ENCODE data around the gene NCAPG.

DNA sequence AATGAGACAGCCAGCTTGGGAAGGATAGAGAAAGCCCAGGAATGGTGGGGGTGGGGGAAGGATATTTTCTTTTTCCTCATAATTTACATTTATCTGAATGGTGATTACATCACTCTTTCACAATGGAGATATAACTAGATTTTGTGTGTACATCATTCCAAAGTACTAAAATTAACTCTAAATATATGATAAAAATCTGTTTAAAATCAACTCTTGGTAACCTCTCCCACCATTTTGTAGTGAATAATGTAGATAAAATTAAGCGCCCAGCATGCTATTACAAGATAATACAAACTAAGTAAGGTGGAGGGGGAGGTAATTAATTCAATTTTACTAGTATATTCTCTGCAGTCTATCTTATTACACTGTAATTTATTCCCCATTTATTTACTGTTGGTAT, 78.9 kb downstream of the NCAPG start:
- TF ChIP-seq CTCF (IDR thresholded peaks at IDR 0.05 in 8 of 11, conservative IDR thresholded peaks at IDR 0.05 in 3 of 11) (no peak), POLR2A (IDR thresholded peaks at IDR 0.05) (no peak)

All from spleen (tissue), 7 donors.